Memory B cell (primary cell): ENCODE data around the gene SLC4A3.

Source experiments
- ATAC-seq: fragments of 150-1000 bp; cut with Tn5 transposase; 2 replicates; pipeline ENCODE4 v1.10.0; 2021; ENCODE audit warnings: low read depth, mild to moderate bottlenecking, moderate library complexity
- DNase-seq, 2 donors: peaks; one replicate each; pipeline ENCODE4 v3.0.0; 2022; ENCODE audit warnings: low spot score in 2 of 2
- H3K27ac Mint-ChIP-seq: one replicate; pipeline ENCODE4 v1.8.0; 2022; ENCODE audit warnings: mild to moderate bottlenecking, moderate library complexity, mixed read lengths
- H3K27me3 Mint-ChIP-seq: one replicate; pipeline ENCODE4 v1.8.0; 2022; ENCODE audit warnings: mixed read lengths
- H3K36me3 Mint-ChIP-seq: one replicate; pipeline ENCODE4 v1.8.0; 2022; ENCODE audit warnings: mild to moderate bottlenecking, mixed read lengths
- H3K4me1 Mint-ChIP-seq: one replicate; pipeline ENCODE4 v1.8.0; 2022; ENCODE audit warnings: mixed read lengths
- H3K4me3 Mint-ChIP-seq: one replicate; pipeline ENCODE4 v1.8.0; 2022; ENCODE audit warnings: mild to moderate bottlenecking, moderate library complexity, mixed read lengths
- H3K9me3 Mint-ChIP-seq: one replicate; pipeline ENCODE4 v1.8.0; 2022; ENCODE audit warnings: mixed read lengths

Gene SLC4A3

GRCh38 chr2:219662566-219662965 lies 35.1 kb downstream of the SLC4A3 start:
- H3K4me1 Mint-ChIP-seq: no peaks in the 10 kb centered on the region
- ATAC-seq: no peak
- H3K9me3 Mint-ChIP-seq: peaks cover 15% of the 10 kb centered on the region
- H3K27ac Mint-ChIP-seq: no peak overlapping the region
- DNase-seq: no peak
- H3K36me3 Mint-ChIP-seq: peaks cover 1% of the 10 kb centered on the region
- no peak overlapping the region for H3K4me3 Mint-ChIP-seq
- H3K27me3 Mint-ChIP-seq: peaks cover 22% of the 10 kb centered on the region

GRCh38 chr2:219663116-219663762 lies 35.8 kb downstream of the SLC4A3 start:
- Mint-ChIP-seq H3K4me3 (no peak overlapping the region), H3K36me3 (peaks cover 1% of the 10 kb centered on the region), H3K4me1 (no peaks in the 10 kb centered on the region), H3K27ac (no peak overlapping the region), H3K27me3 (peaks cover 22% of the 10 kb centered on the region), H3K9me3 (peaks cover 15% of the 10 kb centered on the region)
- ATAC-seq: no peak
- no peak for DNase-seq

GRCh38 chr2:219664041-219664440 lies 36.6 kb downstream of the SLC4A3 start:
- Mint-ChIP-seq H3K27me3 (peaks cover 18% of the 10 kb centered on the region), H3K36me3 (peaks cover 1% of the 10 kb centered on the region), H3K9me3 (peaks cover 15% of the 10 kb centered on the region), H3K4me1 (no peaks in the 10 kb centered on the region), H3K4me3 (no peak overlapping the region), H3K27ac (no peak overlapping the region)
- DNase-seq (no peak), ATAC-seq (no peak)

GRCh38 chr2:219664944-219665343 lies 37.5 kb downstream of the SLC4A3 start:
- peaks cover 16% of the 10 kb centered on the region for H3K27me3 Mint-ChIP-seq
- no peak for DNase-seq
- H3K27ac Mint-ChIP-seq: no peak overlapping the region

GRCh38 chr2:219665926-219666325 lies 38.5 kb downstream of the SLC4A3 start:
- Mint-ChIP-seq H3K27ac (no peak overlapping the region), H3K36me3 (peaks cover 1% of the 10 kb centered on the region), H3K4me1 (no peaks in the 10 kb centered on the region), H3K27me3 (peaks cover 16% of the 10 kb centered on the region), H3K9me3 (peaks cover 10% of the 10 kb centered on the region), H3K4me3 (no peak overlapping the region)
- ATAC-seq (no peak), DNase-seq (no peak)

More at GRCh38 chr2:219664944-219665343, 37.5 kb downstream of the SLC4A3 start:
- H3K4me1 Mint-ChIP-seq: no peaks in the 10 kb centered on the region
- H3K4me3 Mint-ChIP-seq: no peak overlapping the region
- peaks cover 15% of the 10 kb centered on the region for H3K9me3 Mint-ChIP-seq
- no peak for ATAC-seq
- H3K36me3 Mint-ChIP-seq: peaks cover 1% of the 10 kb centered on the region

- ATAC-seq: no peak
- no peaks in the 10 kb centered on the region for H3K36me3 Mint-ChIP-seq
- no peaks in the 10 kb centered on the region for H3K4me1 Mint-ChIP-seq
- peaks cover under 1% of the 10 kb centered on the region for H3K9me3 Mint-ChIP-seq
- H3K27ac Mint-ChIP-seq: no peak overlapping the region
- H3K27me3 Mint-ChIP-seq: peaks cover 16% of the 10 kb centered on the region
- DNase-seq: no peak
- no peak overlapping the region for H3K4me3 Mint-ChIP-seq
Measured at GRCh38 chr2:219668316-219668715, 40.9 kb downstream of the SLC4A3 start.

- H3K36me3 Mint-ChIP-seq: no peaks in the 10 kb centered on the region
- H3K4me3 Mint-ChIP-seq: no peak overlapping the region
- DNase-seq (no peak), ATAC-seq (no peak)
- H3K27me3 Mint-ChIP-seq: peaks cover 15% of the 10 kb centered on the region
- no peak overlapping the region for H3K27ac Mint-ChIP-seq
- no peaks in the 10 kb centered on the region for H3K9me3 Mint-ChIP-seq
- no peaks in the 10 kb centered on the region for H3K4me1 Mint-ChIP-seq
Measured at GRCh38 chr2:219670386-219670785, 43.0 kb downstream of the SLC4A3 start.

- ATAC-seq (no peak), DNase-seq (no peak)
- no peak overlapping the region for H3K4me3 Mint-ChIP-seq
- no peak overlapping the region for H3K27ac Mint-ChIP-seq
- no peaks in the 10 kb centered on the region for H3K36me3 Mint-ChIP-seq
- no peaks in the 10 kb centered on the region for H3K9me3 Mint-ChIP-seq
- peaks cover 16% of the 10 kb centered on the region for H3K27me3 Mint-ChIP-seq
- no peaks in the 10 kb centered on the region for H3K4me1 Mint-ChIP-seq
Measured at GRCh38 chr2:219671279-219671678, 43.8 kb downstream of the SLC4A3 start.

- ATAC-seq (no peak), DNase-seq (no peak)
- Mint-ChIP-seq H3K4me1 (no peaks in the 10 kb centered on the region), H3K9me3 (no peaks in the 10 kb centered on the region), H3K36me3 (no peaks in the 10 kb centered on the region), H3K27me3 (peaks cover 13% of the 10 kb centered on the region), H3K27ac (no peak overlapping the region), H3K4me3 (no peak overlapping the region)
Measured at GRCh38 chr2:219672406-219672805, 45.0 kb downstream of the SLC4A3 start.

- H3K36me3 Mint-ChIP-seq: no peaks in the 10 kb centered on the region
- H3K27me3 Mint-ChIP-seq: peaks cover 13% of the 10 kb centered on the region
- DNase-seq (no peak), ATAC-seq (no peak)
- no peaks in the 10 kb centered on the region for H3K9me3 Mint-ChIP-seq
- no peak overlapping the region for H3K4me3 Mint-ChIP-seq
- no peak overlapping the region for H3K27ac Mint-ChIP-seq
- H3K4me1 Mint-ChIP-seq: no peaks in the 10 kb centered on the region
Measured at GRCh38 chr2:219675221-219675620, 47.8 kb downstream of the SLC4A3 start.

- ATAC-seq: no peak
- H3K36me3 Mint-ChIP-seq: no peaks in the 10 kb centered on the region
Measured at GRCh38 chr2:219676586-219676985, 49.2 kb downstream of the SLC4A3 start.

GRCh38 chr2:219679041-219679440 lies 51.6 kb downstream of the SLC4A3 start:
- no peaks in the 10 kb centered on the region for H3K4me1 Mint-ChIP-seq
- H3K27me3 Mint-ChIP-seq: peaks cover 13% of the 10 kb centered on the region
- H3K4me3 Mint-ChIP-seq: no peak overlapping the region
- H3K36me3 Mint-ChIP-seq: peaks cover 2% of the 10 kb centered on the region
- H3K9me3 Mint-ChIP-seq: peaks cover 4% of the 10 kb centered on the region
- ATAC-seq (no peak), DNase-seq (no peak)
- H3K27ac Mint-ChIP-seq: no peak overlapping the region

More at GRCh38 chr2:219676586-219676985, 49.2 kb downstream of the SLC4A3 start:
- no peak for DNase-seq
- peaks cover 10% of the 10 kb centered on the region for H3K27me3 Mint-ChIP-seq
- no peak overlapping the region for H3K4me3 Mint-ChIP-seq
- H3K4me1 Mint-ChIP-seq: no peaks in the 10 kb centered on the region
- no peak overlapping the region for H3K27ac Mint-ChIP-seq
- no peaks in the 10 kb centered on the region for H3K9me3 Mint-ChIP-seq

GRCh38 chr2:219679571-219679970 lies 52.1 kb downstream of the SLC4A3 start:
- no peak for ATAC-seq
- Mint-ChIP-seq H3K27ac (no peak overlapping the region), H3K4me3 (no peak overlapping the region), H3K9me3 (peaks cover 4% of the 10 kb centered on the region), H3K27me3 (peaks cover 13% of the 10 kb centered on the region), H3K36me3 (peaks cover 2% of the 10 kb centered on the region), H3K4me1 (no peaks in the 10 kb centered on the region)
- no peak for DNase-seq

GRCh38 chr2:219680958-219681693 lies 53.7 kb downstream of the SLC4A3 start:
- ATAC-seq: no peak
- peaks cover 4% of the 10 kb centered on the region for H3K9me3 Mint-ChIP-seq

More at GRCh38 chr2:219680958-219681693, 53.7 kb downstream of the SLC4A3 start:
- H3K36me3 Mint-ChIP-seq: peaks cover 2% of the 10 kb centered on the region
- H3K27ac Mint-ChIP-seq: no peak overlapping the region
- H3K4me3 Mint-ChIP-seq: no peak overlapping the region
- H3K27me3 Mint-ChIP-seq: peaks cover 8% of the 10 kb centered on the region
- H3K4me1 Mint-ChIP-seq: peaks cover 12% of the 10 kb centered on the region
- no peak for DNase-seq
